Ovary (tissue), 9 donors: Measurements from ENCODE around the gene ACTL10. TPM values are rescaled to one million over a fixed set of nuclear protein-coding genes. Genes with fewer than 3 reads are reported as not detected.

Source experiments
- DNase-seq, 5 donors: peaks; one replicate each; pipeline ENCODE4 v3.0.0-alpha.2; 2019 to 2020
- H3K27ac ChIP-seq, 2 donors: fragments of 200-600 bp; one replicate each; pipeline versions ENCODE4 v1.5.1 to v1.8.0; 2019 to 2022
- H3K27me3 ChIP-seq: fragments of 200-600 bp; one replicate; pipeline ENCODE4 v1.8.0; 2022
- H3K36me3 ChIP-seq: fragments of 200-600 bp; sonication (generic); one replicate; pipeline ENCODE4 v1.5.1; 2019
- H3K4me1 ChIP-seq: one replicate; pipeline ENCODE4 v1.8.1; 2013; ENCODE audit warnings: mild to moderate bottlenecking, moderate library complexity; ENCODE audit not compliant: insufficient read depth
- H3K4me3 ChIP-seq: fragments of 200-600 bp; sonication (generic); one replicate; pipeline ENCODE4 v1.5.1; 2017
- H3K9me3 ChIP-seq, 2 donors: fragments of 200-600 bp in 1 of 2; sonication (generic) in 1 of 2; one replicate each; pipeline versions ENCODE4 v1.5.1 to v1.8.1; 2013 to 2019; ENCODE audit warnings: mild to moderate bottlenecking in 1 of 2, moderate library complexity in 1 of 2
- EP300 ChIP-seq: sonication (generic); formaldehyde crosslinking; IDR thresholded peaks from one replicate; pipeline ENCODE4 v1.6.1; 2017; ENCODE audit warnings: antibody characterized with exemption
- POLR2A ChIP-seq: fragments of 450-650 bp; IDR thresholded peaks from one replicate; pipeline ENCODE4 v1.6.1; 2017; ENCODE audit warnings: antibody characterized with exemption, mild to moderate bottlenecking, moderate library complexity
- WGBS, 3 donors: extraction: QIAGEN DNeasy Blood & Tissue Kit in 1 of 3; methylation state at CpG; one replicate each; pipeline versions ENCODE4 v1.1.5 to v1.1.7; 2013 to 2017; 5-methylcytosine and 5-hydroxymethylcytosine counted together
- intact Hi-C, 4 donors: fragments of 100-400 bp; cut with DNase I; formaldehyde crosslinking; loops; one replicate each; pipeline versions ENCODE4 v1.11.0 to v1.15.1; 2022 to 2023
- polyA plus RNA-seq, 2 donors: library from polyadenylated mRNA; stranded (reverse); fragments of 200-250 nt in 1 of 2; fragments of 350-450 nt in 1 of 2; fragmentation: Illumina TruSeq in 1 of 2; extraction: RNeasy Lipid Tissue Mini Kit (QIAGEN cat#74804) in 1 of 2; gene quantifications; one replicate each; pipeline ENCODE4 v1.2.3, GENCODE V29; 2013 to 2014
- total RNA-seq, 7 donors: library from RNA; depleted of rRNA in 2 of 7; stranded (reverse); fragments of >200 nt in 2 of 7; fragmentation: NEBNext Ultra II Directional in 3 of 7; extraction: Animal tissue kit (Norgen Biotek cat#: 25700) in 3 of 7; gene quantifications; one replicate each; pipeline versions ENCODE4 v1.1.0 to v1.2.4, GENCODE V29; 2016 to 2023
- TF ChIP-seq, protein P1 (sequence below), 3 donors: fragments of 450-650 bp in 2 of 3; fragments of 200-600 bp in 1 of 3; IDR thresholded peaks; one replicate each; pipeline versions ENCODE4 v1.5.1 to v1.8.0; 2016 to 2022; ENCODE audit warnings: antibody characterized with exemption in 3 of 3, mild to moderate bottlenecking in 1 of 3
- donor health status: DM: no; HTN: no; CAD: no; lungs with moderate emphysema.
- donor health status: DM: no; HTN: no; CAD: no.
- donor health status: Bipolar disorder and iron deficiency.
- donor health status: DM: yes; HTN: yes; CAD: no.
- donor health status: DM: no; HTN: no; CAD: no.
- donor health status: DM: yes; HTN: yes; CAD: no.

Gene ACTL10
- total and polyA plus RNA-seq, 9 donors = 0.59 to 2.4 (median 1.6) TPM; not detected in 1

DNA sequence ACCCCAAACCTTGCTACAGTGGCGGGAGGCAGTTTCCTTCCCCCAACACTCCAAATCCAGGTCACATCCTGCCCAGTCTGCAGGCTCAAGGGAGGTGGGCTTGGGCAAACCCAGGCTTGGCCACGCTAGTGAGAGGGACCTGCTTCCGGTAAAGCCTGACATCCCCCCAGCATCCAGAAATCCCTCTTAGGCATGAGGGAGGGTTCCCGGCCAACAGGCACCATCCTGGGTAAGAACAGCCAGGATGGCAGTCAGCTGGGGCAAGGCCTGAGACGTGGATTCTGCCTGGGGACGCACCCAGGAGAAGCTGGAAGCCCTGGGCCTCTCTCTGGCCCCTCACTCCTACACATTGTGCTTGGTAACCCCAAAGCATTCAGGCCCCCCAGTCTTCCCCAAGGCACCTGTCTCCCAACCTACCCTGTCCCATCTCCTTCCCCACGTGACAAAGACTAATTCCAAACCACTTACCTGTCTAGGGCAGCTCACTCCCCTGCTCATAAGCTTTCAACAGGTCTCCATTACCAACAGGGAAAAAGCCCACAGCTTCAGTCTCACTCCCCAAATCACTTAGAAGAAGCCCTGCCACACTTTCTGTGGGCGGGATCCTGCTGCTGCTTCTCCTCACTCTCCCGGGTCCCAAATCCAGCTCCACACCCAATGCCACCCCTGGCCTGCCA lies 2.5 kb upstream of the ACTL10 start:
- WGBS, 3 donors = 38 to 46% (median 40%) methylated on average over 9 of the region's 9 CpGs
- Histone ChIP-seq H3K4me1 (peaks cover 9% of the 10 kb centered on the region), H3K27me3 (no peaks in the 10 kb centered on the region), H3K9me3 (no peaks in the 10 kb centered on the region), H3K4me3 (peak overlapping the region; percentile 64), H3K27ac (peak overlapping the region; percentile 70 to 88), H3K36me3 (no peaks in the 10 kb centered on the region)
- intact Hi-C loops = loop anchor here in 1 of 4 donors (10.0 kb wide), 1 partner anchor 71 kb away; the partner anchor contains the start of gene ZNF341
- TF ChIP-seq POLR2A (no peak), EP300 (no peak)
- TF ChIP-seq, protein P1, sequence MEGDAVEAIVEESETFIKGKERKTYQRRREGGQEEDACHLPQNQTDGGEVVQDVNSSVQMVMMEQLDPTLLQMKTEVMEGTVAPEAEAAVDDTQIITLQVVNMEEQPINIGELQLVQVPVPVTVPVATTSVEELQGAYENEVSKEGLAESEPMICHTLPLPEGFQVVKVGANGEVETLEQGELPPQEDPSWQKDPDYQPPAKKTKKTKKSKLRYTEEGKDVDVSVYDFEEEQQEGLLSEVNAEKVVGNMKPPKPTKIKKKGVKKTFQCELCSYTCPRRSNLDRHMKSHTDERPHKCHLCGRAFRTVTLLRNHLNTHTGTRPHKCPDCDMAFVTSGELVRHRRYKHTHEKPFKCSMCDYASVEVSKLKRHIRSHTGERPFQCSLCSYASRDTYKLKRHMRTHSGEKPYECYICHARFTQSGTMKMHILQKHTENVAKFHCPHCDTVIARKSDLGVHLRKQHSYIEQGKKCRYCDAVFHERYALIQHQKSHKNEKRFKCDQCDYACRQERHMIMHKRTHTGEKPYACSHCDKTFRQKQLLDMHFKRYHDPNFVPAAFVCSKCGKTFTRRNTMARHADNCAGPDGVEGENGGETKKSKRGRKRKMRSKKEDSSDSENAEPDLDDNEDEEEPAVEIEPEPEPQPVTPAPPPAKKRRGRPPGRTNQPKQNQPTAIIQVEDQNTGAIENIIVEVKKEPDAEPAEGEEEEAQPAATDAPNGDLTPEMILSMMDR (IDR thresholded peaks at IDR 0.05) = no peak
- peak in 4 of 5 donors; percentile 20 to 52 (median 38) for DNase-seq

DNA sequence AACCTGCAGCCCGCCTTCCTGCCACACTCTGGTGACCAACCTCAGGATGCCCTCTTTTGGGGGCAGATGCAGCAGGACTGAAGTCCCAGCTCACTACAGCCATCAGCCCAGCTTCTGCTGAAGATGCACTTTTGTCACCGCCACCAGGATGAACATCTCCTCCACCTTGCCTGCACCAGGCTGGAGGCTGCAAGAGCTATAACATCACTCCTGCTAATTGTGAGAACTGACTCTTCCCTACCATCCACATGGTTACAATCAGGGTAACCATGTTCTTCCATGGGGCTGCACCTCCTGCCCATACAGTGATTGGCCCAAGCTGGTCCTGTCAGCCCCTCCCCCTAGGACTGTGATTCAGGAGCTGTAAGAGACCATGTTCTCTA lies 2.0 kb upstream of the ACTL10 start:
- peak in 3 of 5 donors; percentile 13 to 41 (median 36) for DNase-seq

DNA sequence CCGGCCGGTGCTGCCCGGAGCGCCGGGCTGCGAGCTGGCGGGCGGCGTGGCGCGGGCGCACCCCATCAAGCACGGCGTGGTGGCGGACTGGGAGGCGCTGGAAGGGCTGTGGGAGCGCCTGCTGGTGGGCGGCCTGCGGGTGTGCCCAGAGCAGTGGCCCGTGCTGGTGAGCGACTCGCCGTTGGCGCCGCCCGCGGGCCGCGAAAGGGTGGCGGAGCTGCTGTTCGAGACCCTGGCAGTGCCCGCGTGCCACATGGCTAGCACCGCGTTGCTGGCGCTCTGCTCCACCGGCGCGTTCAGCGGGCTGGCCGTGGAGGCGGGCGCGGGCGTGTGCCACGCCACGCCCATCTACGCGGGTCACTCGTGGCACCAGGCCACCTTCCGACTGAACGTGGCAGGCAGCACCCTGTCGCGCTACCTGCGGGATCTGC lies 517 bp downstream of the ACTL10 start:
- peaks cover 15% of the 10 kb centered on the region for H3K4me1 ChIP-seq
- H3K9me3 ChIP-seq = no peaks in the 10 kb centered on the region
- intact Hi-C loops = loop anchor here in 2 of 4 donors (5.0 to 10.0 kb wide), 2 partner anchors 65 to 68 kb away; partner anchors contain the start of gene ZNF341 (in 2 of the 2)
- no peak for TF ChIP-seq POLR2A
- TF ChIP-seq EP300 = no peak
- TF ChIP-seq, protein P1 (IDR thresholded peaks at IDR 0.05) = no peak
- DNase-seq = peak in 3 of 5 donors; percentile 77 to 85 (median 82)
- H3K27me3 ChIP-seq = no peaks in the 10 kb centered on the region
- peak overlapping the region; percentile 16 to 94 for H3K27ac ChIP-seq
- peak overlapping the region; percentile 49 for H3K4me3 ChIP-seq
- WGBS, 3 donors = 0 to 17% (median 1%) methylated on average over 35 to 55 of the region's 55 CpGs
- no peaks in the 10 kb centered on the region for H3K36me3 ChIP-seq

More for the DNA sequence above, 2.0 kb upstream of the ACTL10 start:
- Histone ChIP-seq H3K27ac (no peak overlapping the region), H3K36me3 (no peaks in the 10 kb centered on the region), H3K4me1 (peaks cover 9% of the 10 kb centered on the region), H3K4me3 (no peak overlapping the region), H3K9me3 (no peaks in the 10 kb centered on the region), H3K27me3 (no peaks in the 10 kb centered on the region)
- intact Hi-C loops = loop anchor here in 2 of 4 donors (5.0 to 10.0 kb wide), 2 partner anchors 68 to 70 kb away; partner anchors contain the start of gene ZNF341 (in 2 of the 2)
- whole genome bisulfite sequencing, 3 donors = 94 to 100% (median 97%) methylated on average over 2 of the region's 2 CpGs
- TF ChIP-seq EP300 (no peak), POLR2A (no peak)
- TF ChIP-seq, protein P1 (IDR thresholded peaks at IDR 0.05) = no peak

DNA sequence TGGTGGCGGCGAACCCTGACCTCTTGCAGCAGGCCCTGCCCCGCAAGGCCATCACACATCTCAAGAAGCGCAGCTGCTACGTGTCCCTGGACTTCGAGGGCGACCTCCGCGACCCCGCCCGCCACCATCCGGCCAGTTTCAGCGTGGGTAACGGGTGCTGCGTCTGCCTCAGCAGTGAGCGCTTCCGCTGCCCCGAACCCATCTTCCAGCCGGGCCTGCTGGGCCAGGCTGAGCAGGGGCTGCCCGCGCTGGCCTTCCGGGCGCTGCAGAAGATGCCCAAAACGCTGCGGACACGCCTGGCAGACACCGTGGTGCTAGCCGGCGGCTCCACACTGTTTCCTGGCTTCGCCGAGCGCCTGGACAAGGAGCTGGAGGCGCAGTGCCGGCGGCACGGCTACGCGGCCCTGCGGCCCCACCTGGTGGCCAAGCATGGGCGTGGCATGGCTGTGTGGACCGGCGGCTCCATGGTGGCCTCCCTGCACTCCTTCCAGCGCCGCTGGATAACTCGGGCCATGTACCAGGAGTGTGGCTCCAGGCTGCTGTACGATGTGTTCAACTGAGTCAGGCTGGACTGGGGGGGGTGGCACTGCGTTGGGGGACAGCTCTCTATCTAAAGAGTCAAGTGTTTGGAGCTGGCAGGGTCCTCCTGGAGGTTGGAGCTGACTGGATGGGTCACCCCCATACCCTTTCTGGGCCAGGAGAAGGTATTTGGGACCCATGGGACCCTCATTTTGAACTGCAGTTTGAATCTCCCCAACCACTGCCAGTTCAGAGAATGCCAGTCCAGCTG lies 1.1 kb downstream of the ACTL10 start:
- intact Hi-C loops = loop anchor here in 2 of 4 donors (5.0 to 10.0 kb wide), 2 partner anchors 64 to 67 kb away; partner anchors contain the start of gene ZNF341 (in 2 of the 2)
- Histone ChIP-seq H3K27me3 (no peaks in the 10 kb centered on the region), H3K36me3 (no peaks in the 10 kb centered on the region), H3K27ac (peak overlapping the region; percentile 16 to 94), H3K4me1 (peaks cover 18% of the 10 kb centered on the region), H3K4me3 (peak overlapping the region; percentile 49), H3K9me3 (no peaks in the 10 kb centered on the region)
- 4 to 26% (median 5%) methylated on average over 39 to 47 of the region's 47 CpGs for WGBS, 3 donors
- peak; percentile 79 to 89 (median 84) for DNase-seq
- no peak for TF ChIP-seq EP300
- TF ChIP-seq, protein P1 (IDR thresholded peaks at IDR 0.05) = peak; percentile 83 to 95 (median 93)
